ENCODE measurements around the gene AARS1.
"Not testable (repeated sequence)": the region's sequence is repeated elsewhere in the genome, so short reads cannot be mapped to it uniquely, and the experiment has no call there.

- TF ChIP-seq CTCF, POLR2A (IDR thresholded peaks at IDR 0.05): not testable (repeated sequence)
These were observed 85.8 kb downstream of the AARS1 start for GRCh38 chr16:70203508-70203907.

Data from thyroid gland (tissue), 4 donors.